Caco-2 (cell line): ENCODE results near the gene CTDSP2. TPM values are rescaled to one million over a fixed set of nuclear protein-coding genes. Genes with fewer than 3 reads are reported as not detected.
A peak's percentile ranks its signal among the peaks of the same experiment; 100 is the strongest.
"Not testable (repeated sequence)": the region's sequence is repeated elsewhere in the genome, so short reads cannot be mapped to it uniquely, and the experiment has no call there.

ENCODE experiments used
- BruUV-seq: library from RNA; stranded (reverse); fragments of 400-500 nt; replicated peaks from 2 replicates; lab custom pipeline; 2021; lab: Mats Ljungman, UMichigan
- CTCF ChIA-PET: fragments of 300-600 bp; sonication (Branson Sonifier 250); formaldehyde crosslinking; loops from one replicate; lab custom pipeline; 2022; ENCODE audit warnings: antibody characterized with exemption; lab: Charles Lee
- POLR2A ChIA-PET: fragments of 300-600 bp; sonication (Branson Sonifier 250); formaldehyde crosslinking; loops from one replicate; lab custom pipeline; 2022; ENCODE audit warnings: antibody characterized with exemption; lab: Charles Lee
- DNase-seq, 2 experiments: peaks; one replicate each; pipeline versions ENCODE4 v3.0.0 to v3.0.0-alpha.2; 2020 to 2022
- H3K27me3 ChIP-seq: replicated peaks from 2 replicates; pipeline ENCODE4 v1.6.0; 2011; ENCODE audit warnings: low read length; ENCODE audit not compliant: control insufficient read depth, insufficient read depth
- H3K36me3 ChIP-seq: 2 replicates; pipeline ENCODE4 v1.5.1; 2011; ENCODE audit warnings: low read length; ENCODE audit not compliant: control insufficient read depth, insufficient read depth
- H3K4me1 ChIP-seq: fragments of 250-450 bp; sonication (Bioruptor Pico); 2 replicates; pipeline ENCODE4 v1.5.1; 2020; ENCODE audit warnings: mild to moderate bottlenecking
- H3K4me3 ChIP-seq: 2 replicates; pipeline ENCODE4 v1.5.1; 2011; ENCODE audit warnings: low read depth, mild to moderate bottlenecking, control low read depth, low read length
- H3K9me3 ChIP-seq: fragments of 250-450 bp; sonication (Bioruptor Pico); 2 replicates; pipeline ENCODE4 v1.5.1; 2020; ENCODE audit warnings: mild to moderate bottlenecking, moderate library complexity
- H3K27ac Mint-ChIP-seq: one replicate; pipeline ENCODE4 v1.8.0; 2022; ENCODE audit warnings: mixed read lengths; ENCODE audit not compliant: unreplicated experiment
- H3K27me3 Mint-ChIP-seq: one replicate; pipeline ENCODE4 v1.8.0; 2022; ENCODE audit warnings: mixed read lengths; ENCODE audit not compliant: insufficient read depth, unreplicated experiment
- H3K36me3 Mint-ChIP-seq: one replicate; pipeline ENCODE4 v1.8.0; 2022; ENCODE audit warnings: mild to moderate bottlenecking, mixed read lengths; ENCODE audit not compliant: insufficient read depth, unreplicated experiment
- H3K4me1 Mint-ChIP-seq: one replicate; pipeline ENCODE4 v1.8.0; 2022; ENCODE audit warnings: low read depth, mixed read lengths; ENCODE audit not compliant: unreplicated experiment
- H3K4me3 Mint-ChIP-seq: one replicate; pipeline ENCODE4 v1.8.0; 2022; ENCODE audit warnings: mild to moderate bottlenecking, moderate library complexity, mixed read lengths; ENCODE audit not compliant: unreplicated experiment
- H3K9me3 Mint-ChIP-seq: one replicate; pipeline ENCODE4 v1.8.0; 2022; ENCODE audit warnings: mixed read lengths; ENCODE audit not compliant: unreplicated experiment
- intact Hi-C: fragments of 100-400 bp; cut with micrococcal nuclease; formaldehyde crosslinking; loops from one replicate; pipeline ENCODE4 v1.10.0; 2022; ENCODE audit not compliant: unreplicated experiment
- total RNA-seq: library from RNA; stranded (reverse); gene quantifications from 2 replicates; pipeline ENCODE4 v1.2.3, GENCODE V29; 2022
- TF ChIP-seq, protein P1 (sequence below), 2 experiments: fragments of 200-600 bp in 1 of 2; IDR thresholded peaks; 1 replicate in 1 of 2; 2 replicates in 1 of 2; pipeline versions ENCODE4 v1.5.1 to v1.8.0; 2011 to 2022; ENCODE audit warnings: antibody characterized with exemption in 1 of 2, control low read depth in 1 of 2, inconsistent platforms in 1 of 2, low read depth in 1 of 2, low read length in 1 of 2, mild to moderate bottlenecking in 1 of 2, moderate library complexity in 1 of 2; ENCODE audit not compliant: insufficient read depth in 1 of 2, severe bottlenecking in 1 of 2, unreplicated experiment in 1 of 2

The CTDSP2 gene
- total RNA-seq, 1 experiment from 2014 or later = 117 TPM

DNA sequence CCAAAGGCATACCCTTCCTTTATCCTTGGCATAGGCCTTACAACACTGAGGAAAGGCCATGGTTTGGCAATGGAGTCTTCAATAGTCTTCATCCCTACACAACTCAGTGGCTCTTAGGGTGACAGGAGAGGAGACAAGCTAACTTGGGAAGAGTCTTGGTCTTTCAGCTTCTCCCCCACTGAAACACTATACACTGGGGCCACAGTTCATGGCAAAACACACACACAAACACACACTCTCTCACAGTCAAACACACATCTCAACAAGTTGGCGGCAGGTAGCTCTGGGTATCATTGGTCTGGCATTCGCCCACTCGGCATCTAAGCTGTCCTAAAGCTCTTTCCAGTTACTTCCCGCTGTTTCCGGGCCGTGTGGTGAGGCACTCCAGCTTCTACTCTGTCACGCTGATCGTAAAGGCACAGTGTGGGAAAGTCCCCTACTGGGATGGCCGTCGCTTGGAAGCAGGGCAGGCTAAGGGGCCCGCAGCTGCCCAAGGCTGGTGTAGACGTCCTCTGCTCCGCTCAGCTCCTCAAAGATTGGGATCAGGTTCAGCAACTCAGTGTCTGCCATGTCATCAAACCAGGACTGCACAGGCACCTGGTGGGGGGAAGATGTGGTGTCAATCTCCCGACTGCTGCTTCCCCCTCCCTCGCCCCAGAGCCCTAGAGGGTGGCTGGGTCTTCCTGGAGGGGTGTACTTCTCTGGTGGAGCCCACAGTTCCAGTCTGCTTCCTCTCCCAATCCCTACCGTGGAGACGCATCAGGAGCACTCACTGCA lies 23.2 kb downstream of the CTDSP2 start:
- no peak for DNase-seq
- H3K36me3 ChIP-seq = peaks cover 12% of the 10 kb centered on the region
- Mint-ChIP-seq H3K4me1 (no peaks in the 10 kb centered on the region), H3K36me3 (peaks cover 92% of the 10 kb centered on the region), H3K4me3 (no peak overlapping the region), H3K27ac (peak overlapping the region; percentile 15), H3K27me3 (no peaks in the 10 kb centered on the region), H3K9me3 (no peaks in the 10 kb centered on the region)
- ChIA-PET POLR2A (no interaction called here), CTCF (no interaction called here)
- no peaks in the 10 kb centered on the region for H3K27me3 ChIP-seq
- BruUV-seq = no TSS peak
- no peaks in the 10 kb centered on the region for H3K9me3 ChIP-seq
- H3K4me1 ChIP-seq = no peaks in the 10 kb centered on the region
- TF ChIP-seq, protein P1, sequence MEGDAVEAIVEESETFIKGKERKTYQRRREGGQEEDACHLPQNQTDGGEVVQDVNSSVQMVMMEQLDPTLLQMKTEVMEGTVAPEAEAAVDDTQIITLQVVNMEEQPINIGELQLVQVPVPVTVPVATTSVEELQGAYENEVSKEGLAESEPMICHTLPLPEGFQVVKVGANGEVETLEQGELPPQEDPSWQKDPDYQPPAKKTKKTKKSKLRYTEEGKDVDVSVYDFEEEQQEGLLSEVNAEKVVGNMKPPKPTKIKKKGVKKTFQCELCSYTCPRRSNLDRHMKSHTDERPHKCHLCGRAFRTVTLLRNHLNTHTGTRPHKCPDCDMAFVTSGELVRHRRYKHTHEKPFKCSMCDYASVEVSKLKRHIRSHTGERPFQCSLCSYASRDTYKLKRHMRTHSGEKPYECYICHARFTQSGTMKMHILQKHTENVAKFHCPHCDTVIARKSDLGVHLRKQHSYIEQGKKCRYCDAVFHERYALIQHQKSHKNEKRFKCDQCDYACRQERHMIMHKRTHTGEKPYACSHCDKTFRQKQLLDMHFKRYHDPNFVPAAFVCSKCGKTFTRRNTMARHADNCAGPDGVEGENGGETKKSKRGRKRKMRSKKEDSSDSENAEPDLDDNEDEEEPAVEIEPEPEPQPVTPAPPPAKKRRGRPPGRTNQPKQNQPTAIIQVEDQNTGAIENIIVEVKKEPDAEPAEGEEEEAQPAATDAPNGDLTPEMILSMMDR (IDR thresholded peaks at IDR 0.05; ENCODE audit: insufficient read depth in 1 of 2, low read depth in 1 of 2, low read length in 1 of 2, severe bottlenecking in 1 of 2, unreplicated experiment in 1 of 2) = no peak
- no peak overlapping the region for H3K4me3 ChIP-seq
- intact Hi-C loops = no loop called here

DNA sequence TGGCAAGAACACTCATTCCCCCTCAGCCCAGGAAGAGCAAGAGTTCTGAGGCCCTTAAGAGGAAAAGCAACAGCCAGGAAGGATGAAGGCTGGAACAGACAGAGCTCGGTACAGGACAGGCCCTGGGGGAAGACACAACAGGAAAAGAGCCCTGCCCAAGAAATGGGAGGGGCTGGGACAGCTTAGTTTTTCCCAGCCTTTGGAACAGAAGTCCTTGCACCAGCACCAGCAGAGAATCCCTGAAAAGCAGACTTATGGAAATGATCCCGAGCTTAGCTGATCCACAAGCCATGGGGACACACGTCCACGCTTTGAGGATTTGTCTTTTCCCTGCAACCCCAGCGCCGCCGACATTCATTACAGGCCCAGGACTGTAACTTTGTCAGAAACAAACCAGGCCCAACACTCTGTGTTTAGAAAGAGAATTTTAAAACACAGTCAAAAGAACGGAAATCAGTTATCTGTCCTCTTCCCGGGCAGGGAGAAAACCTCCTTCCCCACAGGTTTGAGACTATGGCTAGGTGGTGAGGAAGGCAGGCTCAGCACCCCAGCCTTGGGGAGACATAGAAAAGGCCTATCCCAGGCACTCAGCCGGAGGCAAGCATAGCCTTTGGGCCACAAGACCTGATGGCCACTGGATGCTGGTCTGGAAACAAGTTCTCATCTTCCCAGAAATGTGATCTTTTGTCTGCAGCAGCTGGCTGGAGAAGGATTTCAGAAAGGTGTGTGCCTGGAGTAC lies 24.0 kb downstream of the CTDSP2 start:
- Mint-ChIP-seq H3K27me3 (no peaks in the 10 kb centered on the region), H3K9me3 (no peaks in the 10 kb centered on the region), H3K4me1 (no peaks in the 10 kb centered on the region), H3K4me3 (no peak overlapping the region), H3K27ac (peak overlapping the region; percentile 15), H3K36me3 (peaks cover 86% of the 10 kb centered on the region)
- no peaks in the 10 kb centered on the region for H3K4me1 ChIP-seq
- H3K27me3 ChIP-seq = no peaks in the 10 kb centered on the region
- POLR2A ChIA-PET = no interaction called here
- CTCF ChIA-PET = no interaction called here
- BruUV-seq = TSS peak; percentile 6
- H3K9me3 ChIP-seq = no peaks in the 10 kb centered on the region
- intact Hi-C loops = no loop called here
- DNase-seq = no peak
- no peak overlapping the region for H3K4me3 ChIP-seq
- TF ChIP-seq, protein P1 (IDR thresholded peaks at IDR 0.05; ENCODE audit: insufficient read depth in 1 of 2, low read depth in 1 of 2, low read length in 1 of 2, severe bottlenecking in 1 of 2, unreplicated experiment in 1 of 2) = no peak
- H3K36me3 ChIP-seq = peaks cover 9% of the 10 kb centered on the region

DNA sequence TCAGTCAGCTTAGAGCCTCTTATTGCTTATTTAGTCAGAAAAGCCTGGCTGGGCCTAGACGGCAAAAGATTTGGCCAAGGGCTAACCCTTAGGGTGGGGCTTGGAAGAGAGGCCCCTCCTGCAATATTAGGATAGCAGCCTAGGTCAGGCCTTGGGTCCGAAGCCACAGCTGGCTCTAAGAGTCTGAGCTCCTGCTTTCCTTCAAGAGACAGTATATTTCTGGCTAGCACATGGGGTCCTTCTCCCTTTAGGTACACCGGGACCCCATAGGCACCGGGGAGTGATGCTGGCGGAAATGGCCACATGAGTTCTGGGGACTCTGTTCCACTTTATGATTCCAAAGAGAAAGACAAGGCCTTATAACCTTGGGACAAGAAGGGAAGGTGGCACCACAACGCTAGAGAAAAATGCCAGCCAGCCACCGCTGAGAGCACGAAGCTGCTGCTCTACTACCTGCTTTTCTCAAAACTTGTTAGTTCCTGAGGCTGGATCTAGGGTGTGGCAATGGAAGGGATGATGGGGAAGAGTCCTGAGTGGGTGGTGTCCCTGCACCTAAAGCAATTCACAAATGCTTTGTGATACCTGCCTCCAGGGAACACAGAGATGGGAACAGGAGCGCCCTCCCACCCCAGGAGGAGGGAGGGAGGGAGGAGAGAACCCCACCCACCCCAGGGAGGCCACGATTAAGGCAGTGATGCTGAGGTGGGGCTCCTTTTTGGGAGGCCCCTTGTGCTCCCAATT lies 24.9 kb downstream of the CTDSP2 start:
- Histone ChIP-seq H3K4me3 (no peak overlapping the region), H3K9me3 (no peaks in the 10 kb centered on the region), H3K4me1 (no peaks in the 10 kb centered on the region), H3K36me3 (peaks cover 4% of the 10 kb centered on the region), H3K27me3 (no peaks in the 10 kb centered on the region)
- DNase-seq = no peak
- TF ChIP-seq, protein P1 (IDR thresholded peaks at IDR 0.05; ENCODE audit: insufficient read depth in 1 of 2, low read depth in 1 of 2, low read length in 1 of 2, severe bottlenecking in 1 of 2, unreplicated experiment in 1 of 2) = no peak
- Mint-ChIP-seq H3K4me1 (no peaks in the 10 kb centered on the region), H3K36me3 (peaks cover 77% of the 10 kb centered on the region), H3K4me3 (no peak overlapping the region), H3K27me3 (no peaks in the 10 kb centered on the region), H3K9me3 (no peaks in the 10 kb centered on the region), H3K27ac (no peak overlapping the region)
- intact Hi-C loops = no loop called here
- ChIA-PET CTCF (no interaction called here), POLR2A (no interaction called here)
- BruUV-seq = no TSS peak

DNA sequence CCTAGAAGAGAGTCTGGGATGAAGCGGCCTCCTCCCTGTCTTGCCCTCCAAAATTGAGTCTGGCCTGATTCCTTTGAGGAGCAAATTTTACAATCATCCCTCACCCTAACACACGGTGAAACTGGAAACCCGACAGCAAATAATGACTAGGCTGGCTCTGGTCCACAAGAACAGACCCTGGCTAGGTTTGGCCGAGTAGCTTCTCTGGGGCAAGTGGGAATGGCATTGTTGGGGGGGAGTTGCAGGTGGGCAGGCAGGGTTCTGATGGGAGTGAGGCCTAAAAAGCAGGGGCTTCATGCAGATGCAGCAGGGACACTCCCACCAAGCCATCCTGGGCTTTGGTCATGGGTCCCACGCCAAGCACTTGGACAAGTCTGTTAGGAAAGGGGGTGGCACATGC lies 25.5 kb downstream of the CTDSP2 start:
- POLR2A ChIA-PET, H3K4me3 Mint-ChIP-seq, H3K4me3 ChIP-seq, intact Hi-C loops, H3K4me1 Mint-ChIP-seq, DNase-seq, H3K36me3 ChIP-seq, H3K27me3 Mint-ChIP-seq, H3K4me1 ChIP-seq, H3K9me3 Mint-ChIP-seq, H3K27ac Mint-ChIP-seq, CTCF ChIA-PET, H3K9me3 ChIP-seq, BruUV-seq, H3K27me3 ChIP-seq: not testable (repeated sequence)
- peaks cover 71% of the 10 kb centered on the region for H3K36me3 Mint-ChIP-seq
